Stimulated activated CD8-positive, alpha-beta memory T cell treated with anti-CD3 and anti-CD28 coated beads, Interleukin-7, amount 100 ng/mL, for 4 hours (primary cell): Measurements from ENCODE around the gene TBC1D14.

ENCODE experiments used
- DNase-seq, 2 donors: peaks; one replicate each; pipeline ENCODE4 v3.0.0-alpha.2; 2020; ENCODE audit warnings: low read depth in 2 of 2

The TBC1D14 gene

DNA sequence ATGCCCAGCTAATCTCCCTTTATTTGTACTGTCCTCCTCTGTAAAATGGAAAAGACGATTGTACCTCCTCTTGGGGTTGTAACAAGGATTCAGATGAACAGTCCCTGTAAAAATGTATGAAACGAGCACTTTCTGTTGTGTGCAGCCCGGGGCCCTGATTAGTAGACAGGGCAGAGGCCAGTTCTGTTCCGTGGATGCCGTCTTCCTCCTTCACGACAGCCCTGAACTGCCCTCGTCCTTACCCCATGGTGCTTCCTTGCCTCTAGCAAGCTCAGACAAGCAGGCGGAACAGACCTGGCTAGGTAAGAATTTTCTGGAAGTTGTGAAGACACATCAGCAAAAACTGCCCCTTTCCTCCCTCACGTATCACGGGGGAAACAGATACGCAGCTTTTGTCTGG, 111.2 kb downstream of the TBC1D14 start:
- no peak for DNase-seq

DNA sequence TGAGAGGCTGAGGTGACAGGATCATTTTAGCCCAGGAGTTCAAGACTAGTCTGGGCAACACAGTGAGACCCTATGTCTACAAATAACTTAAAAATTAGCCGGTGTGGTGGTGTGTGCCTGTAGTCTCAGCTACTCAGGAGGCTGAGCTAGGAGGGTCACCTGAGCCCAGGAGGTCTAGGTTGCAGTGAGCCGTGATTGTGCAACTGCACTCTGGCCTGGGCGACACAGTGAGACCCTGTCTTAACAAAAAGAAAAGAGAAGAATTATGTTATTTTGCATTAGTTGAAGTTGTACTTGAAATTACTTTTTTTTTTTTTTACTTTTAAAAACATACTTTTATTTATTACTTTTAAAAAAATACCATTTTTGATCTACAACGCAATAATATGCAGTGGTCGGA, 111.7 kb downstream of the TBC1D14 start:
- DNase-seq, result no peak

DNA sequence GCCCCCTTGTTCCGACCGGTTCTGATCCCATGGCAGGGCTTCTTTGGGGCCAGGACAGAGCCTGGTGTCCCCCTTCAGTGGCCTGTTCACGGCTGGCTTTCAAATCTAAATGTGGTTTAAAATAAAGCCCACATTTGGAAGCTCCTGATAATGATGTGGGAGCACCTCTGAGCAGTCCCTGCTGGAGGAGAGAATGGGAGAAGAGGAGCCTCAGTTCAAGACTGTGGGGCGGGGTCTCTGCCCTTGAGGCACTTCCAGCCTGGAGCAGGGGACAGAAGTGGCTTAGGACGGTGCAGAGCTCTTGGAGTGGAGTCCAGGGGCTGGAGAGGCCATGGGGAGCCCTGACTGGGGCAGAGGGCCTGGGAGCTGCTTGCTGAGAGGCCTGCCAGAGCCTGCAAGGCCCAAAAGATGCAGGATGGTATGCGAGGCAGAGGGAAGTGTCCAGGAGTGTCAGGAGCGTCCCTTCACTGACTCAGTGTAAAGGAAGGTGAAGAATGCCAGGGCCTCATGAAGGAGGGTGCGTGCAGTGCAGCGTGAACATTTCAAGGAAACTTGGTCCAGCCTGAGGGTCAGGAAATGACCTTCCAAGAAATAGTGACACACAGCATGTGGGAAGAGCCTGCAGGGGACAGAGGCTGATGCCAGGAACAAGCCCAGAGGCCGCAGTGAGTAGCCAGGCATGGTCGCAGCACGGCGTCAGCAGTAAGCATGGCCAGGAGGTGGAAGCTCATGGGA, 112.5 kb downstream of the TBC1D14 start:
- DNase-seq, result no peak

DNA sequence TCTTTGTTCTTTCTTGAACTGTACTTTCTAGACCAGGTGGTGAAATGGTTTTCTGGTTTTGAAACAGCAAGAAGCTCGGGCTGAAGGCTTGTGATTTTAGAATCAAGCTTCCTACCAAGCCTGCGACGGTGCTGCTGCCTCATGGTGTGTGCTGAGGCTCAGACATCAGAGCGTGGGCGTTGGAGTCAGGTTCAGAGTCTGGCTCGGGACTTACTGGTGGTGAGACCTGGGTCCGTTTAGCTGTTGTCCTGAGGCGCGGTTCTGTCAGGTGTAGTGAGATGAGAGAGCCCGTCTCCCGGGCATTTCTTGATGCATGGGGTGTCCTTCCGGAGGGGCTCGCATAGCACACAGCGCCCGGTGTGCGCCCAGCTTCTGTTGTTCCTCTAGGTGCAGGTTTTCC, 113.9 kb downstream of the TBC1D14 start:
- DNase-seq, result no peak

DNA sequence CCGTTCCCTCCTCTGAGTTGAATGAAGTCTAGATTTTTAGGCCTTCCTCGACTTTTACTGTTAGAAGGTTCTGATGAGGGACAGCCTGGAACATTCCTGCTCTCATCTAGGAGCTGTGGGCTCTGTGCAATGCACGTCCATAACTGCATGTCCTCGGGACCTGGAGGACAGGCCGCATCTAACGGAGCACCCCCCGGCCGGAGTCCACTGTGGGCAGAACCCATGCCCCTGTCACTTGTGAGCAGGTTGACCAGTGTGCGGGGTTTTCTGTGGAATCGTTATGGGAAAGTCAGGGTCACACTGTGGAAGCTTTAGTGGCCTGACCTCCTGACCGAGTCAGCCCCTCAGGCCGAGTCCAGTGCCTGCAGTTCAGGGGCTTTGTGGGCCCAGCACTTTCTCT, 114.3 kb downstream of the TBC1D14 start:
- no peak for DNase-seq

DNA sequence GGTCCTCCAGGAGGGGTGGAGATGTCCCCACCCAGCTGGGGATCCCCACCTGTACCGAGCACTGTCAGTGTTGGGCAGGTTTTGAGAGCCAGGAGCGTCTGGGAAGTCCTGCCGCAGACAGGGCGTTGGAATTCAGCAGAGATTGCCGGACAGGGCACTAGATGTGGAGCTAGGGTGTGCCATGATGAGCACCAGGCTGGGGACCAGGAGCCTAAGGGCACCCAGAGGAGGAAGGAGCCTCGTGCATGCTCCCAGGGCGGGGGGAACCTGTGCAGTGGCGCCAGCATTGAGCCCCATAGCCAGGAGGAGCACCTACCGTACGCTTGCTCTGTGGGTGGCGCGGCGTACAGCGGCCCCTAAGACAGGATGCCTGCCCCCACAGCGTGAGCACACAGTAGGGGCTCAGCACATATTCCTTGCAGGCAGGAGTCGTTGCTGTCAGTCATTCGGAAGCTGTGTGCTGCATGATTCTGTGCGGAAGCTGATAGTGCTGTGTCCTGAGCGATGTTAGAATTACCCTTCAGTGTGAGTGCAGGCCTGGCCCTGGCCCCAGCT, 114.8 kb downstream of the TBC1D14 start:
- DNase-seq, result no peak

DNA sequence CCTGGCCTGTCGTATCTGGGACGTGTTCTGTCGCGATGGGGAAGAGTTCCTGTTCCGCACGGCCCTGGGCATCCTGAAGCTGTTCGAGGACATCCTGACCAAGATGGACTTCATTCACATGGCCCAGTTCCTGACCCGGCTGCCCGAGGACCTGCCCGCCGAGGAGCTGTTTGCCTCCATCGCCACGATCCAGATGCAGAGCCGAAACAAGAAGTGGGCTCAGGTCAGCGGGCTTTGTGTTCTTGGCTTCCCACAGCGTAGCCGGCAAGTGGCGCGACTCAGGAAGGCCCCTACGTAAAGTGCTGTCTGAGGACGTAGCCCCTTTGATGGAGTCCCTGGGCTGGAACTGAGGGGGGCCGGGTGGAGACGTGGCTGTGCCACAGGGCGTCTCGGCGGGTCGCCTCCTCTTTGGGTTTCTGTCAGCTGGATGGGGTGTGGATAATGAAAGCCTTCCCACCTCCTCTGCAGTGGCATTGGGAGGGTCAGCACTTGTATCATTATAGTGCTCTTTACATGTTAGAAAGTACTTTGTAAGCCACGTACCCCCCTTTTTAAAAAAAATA, 115.5 kb downstream of the TBC1D14 start:
- DNase-seq, result no peak

DNA sequence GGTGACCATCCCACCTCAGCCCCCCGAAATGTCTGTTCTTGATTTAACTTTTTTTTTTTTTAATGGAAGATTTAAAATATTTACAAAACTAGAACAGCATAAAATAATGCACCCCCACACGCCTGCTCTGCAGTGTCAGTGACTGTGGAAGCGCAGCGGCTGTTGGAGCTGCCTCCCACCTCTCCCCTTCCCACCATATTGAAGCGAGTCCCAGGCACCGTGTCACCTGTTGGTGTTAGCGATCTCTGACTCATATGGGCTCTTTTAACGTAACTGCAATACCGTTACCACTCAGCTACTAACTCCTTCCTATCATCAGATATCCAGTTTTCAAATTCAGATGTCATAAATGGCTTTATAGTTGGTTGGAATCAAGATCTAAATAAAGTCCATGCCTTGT, 116.5 kb downstream of the TBC1D14 start:
- no peak for DNase-seq

DNA sequence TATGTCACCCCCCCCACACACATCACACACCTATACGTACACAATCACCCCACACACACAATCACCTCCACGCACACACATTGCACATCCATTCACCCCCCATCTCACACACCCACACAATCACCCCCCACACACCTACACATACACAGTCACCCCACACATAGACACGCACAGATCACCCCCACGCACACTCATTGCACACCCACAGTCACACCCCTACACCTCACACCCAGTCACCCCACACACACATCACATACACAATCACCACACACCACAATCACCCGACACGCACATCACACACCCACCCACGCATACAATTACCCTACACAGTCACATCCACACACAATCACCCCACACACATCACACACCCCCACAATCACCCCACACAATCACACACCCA, 117.7 kb downstream of the TBC1D14 start:
- no peak for DNase-seq

DNA sequence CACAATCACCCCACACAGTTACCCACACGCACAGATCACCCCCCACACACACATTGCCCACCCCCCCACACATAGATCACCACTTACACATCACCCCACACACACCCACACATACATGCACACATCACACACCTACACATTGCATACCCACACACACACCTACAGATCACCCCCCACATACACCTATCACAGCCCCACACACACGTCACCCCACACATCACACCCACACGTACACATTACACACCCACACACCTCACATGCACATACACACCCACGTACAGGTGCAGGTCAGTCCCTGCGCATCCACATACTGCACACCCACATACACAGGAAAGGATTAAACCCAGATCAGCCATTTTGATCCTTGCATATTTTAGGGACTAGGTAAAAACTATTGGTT, 118.3 kb downstream of the TBC1D14 start:
- no peak for DNase-seq

DNA sequence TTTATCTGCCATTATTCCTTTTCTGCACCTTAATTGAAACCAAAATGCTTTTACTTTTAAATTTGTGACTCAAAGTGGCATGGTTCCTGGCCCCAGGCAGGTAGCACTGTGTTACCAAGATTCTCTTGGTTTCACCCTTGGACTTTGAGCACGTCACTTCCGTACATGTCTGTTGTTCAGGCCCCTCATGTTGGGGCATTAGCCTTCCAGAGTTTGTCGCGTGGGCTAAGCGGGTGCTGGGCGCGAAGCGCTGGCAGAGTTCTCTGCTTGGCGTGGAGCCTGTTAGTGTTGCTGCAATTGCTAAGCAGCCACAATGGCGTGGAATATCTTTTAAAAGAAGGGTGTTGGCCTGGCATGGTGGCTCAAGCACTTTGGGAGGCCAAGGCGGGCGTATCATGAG, 119.6 kb downstream of the TBC1D14 start:
- no peak for DNase-seq

DNA sequence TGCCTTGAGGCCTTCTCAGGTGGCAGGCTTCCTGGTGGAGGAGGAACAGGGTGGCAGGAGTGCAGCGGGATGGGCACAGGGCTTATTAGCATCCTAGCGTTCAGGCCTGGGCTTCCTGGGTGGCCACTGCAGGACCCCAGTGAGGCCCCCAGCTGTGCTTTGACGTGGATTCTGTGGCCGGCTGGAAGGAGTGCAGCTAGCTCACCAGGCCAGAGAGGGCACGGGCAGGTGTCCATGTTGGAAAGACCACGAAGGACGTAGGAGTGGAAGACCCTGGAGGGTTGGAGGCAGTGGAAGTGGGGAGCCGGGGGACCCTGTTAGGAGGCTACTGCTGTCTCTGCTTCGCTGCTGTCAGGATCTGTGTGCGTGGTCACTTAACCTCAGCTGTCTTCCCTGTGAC, 120.3 kb downstream of the TBC1D14 start:
- no peak for DNase-seq

DNA sequence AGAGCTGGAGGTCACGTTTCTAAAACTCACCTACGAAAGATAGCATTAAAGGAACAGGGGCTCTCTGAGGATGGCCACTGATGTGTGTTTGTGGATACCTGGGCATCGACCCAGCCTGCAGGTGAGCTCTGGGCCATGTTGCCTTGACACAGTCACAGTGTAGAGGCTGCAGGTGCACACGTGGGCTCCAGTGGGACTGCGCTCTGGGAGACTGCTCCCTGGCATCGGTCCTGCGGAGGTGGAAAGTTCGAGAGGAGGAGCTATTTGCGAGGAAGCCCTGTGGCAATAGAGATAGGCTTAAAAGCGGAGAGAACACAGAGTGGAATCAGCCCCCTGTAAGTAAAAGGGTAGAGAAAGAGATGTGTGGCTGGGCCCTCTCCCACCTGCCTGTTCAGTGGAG, 121.2 kb downstream of the TBC1D14 start:
- no peak for DNase-seq

DNA sequence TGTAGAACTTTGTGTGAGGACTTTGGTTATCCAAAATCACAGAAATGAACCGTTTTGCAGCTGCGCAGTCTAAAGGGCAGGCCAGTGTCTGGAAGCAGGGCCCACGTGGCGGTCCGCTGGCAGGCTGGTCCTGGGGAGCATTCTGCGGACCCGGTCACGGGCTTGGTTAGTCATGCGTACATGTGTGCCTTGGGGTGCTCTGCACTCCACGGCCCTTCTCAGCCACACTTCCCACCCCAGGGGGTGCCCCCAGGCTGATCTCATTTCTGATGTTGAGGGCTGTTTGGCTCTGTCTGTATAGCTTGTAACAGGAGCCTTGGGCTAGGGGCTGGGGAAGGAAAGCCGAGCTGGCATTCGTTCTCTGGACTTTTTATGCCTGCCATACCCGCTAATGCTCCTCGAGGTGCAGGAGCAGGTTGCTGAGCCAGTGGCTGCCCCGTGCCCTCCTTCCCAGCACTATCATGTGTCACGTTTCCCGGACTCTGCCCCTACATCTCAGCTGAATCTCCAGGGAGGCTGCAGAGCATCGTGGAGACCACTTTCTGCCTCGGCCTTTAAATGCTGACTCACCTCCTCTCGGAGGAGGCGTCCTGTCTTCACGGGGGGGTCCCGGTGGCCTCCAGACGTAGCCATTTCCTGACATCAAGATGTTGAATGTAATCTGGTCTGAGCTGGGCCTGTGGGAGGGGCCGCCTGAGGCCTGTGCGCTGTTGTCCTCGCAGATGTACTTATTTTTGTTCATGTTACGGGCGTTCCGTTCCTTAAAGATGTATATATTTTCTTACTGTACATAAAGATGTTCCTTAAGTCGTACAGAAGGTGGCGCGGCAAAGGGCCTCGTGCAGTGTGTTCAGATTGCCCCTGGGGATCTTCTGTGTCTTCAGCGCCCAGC, 122.2 kb downstream of the TBC1D14 start:
- no peak for DNase-seq

DNA sequence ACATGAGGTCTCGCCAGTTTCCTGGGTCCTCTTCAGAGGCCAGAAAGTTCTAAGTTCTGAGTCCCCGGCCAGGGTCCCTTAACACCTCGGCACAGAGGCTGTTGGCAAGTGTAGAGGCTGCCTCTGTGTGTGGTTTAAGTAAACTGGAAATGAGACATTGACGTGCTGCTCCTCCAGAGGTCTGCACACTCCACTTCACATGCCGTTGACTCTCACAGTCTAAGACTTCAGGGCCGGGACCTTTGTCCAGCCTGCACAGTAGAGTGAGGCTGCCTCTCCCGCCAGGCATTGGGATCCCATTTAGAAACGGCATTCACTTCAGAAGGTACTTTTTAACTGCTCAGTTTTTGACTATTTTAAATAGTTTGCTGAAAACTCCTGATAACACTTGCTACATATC, 123.0 kb downstream of the TBC1D14 start:
- DNase-seq, result no peak

DNA sequence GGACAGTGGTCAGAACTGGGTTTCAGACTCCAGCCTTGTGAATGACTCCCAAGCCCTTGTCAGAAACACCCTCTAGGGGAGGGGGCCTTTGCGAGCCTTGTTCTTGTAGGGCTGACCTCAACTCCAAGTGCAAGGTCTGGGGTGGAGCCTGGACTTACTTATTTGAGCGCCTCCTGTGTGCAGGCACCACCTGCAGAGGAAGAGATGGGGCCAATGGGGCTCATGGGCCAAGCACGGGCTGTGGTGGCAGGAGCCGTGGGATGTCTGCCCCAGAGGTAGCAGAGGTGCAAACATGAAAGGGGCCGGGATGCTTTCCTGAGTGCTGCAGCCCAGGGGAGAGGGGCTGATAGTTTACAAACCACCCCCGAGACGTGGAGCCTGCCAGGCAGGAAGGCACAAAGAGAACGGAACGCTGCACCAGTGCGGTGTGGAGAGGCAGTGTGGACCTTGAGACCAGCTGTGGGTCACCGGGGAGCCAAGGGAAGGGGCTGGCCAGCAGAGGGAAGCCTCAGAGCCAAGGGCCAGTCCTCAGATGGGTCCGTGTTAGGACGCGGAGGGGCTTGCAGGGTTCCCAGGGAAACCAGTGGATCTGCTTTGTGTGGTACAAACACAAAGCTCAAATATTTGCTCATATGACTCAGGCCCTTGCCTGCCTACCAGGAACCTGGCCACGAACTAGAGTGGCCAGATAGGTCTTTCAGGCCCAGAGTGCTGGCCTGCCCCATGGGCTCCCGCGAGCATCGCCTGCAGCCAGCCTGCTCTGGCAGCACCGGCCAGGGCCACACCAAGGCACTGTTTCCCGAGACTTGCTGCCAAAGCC, 124.8 kb downstream of the TBC1D14 start:
- no peak for DNase-seq

DNA sequence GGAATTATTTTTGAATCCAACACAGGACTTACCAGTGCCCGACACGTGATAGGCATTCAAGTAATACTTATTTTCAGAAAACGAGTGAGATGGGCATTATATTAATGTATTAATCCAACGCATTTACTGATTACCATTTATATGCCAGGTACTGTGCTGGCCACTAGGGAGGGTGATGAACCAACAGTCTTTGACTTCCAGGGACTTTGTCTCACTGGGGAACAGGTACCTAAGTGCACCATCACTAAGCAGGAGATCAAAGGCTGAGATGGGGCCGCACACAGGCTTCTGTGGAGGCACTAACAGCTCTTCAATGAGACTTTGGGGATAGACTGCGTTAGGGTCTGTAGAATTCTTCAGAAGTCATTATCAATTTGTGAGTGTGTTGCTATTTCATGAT, 127.8 kb downstream of the TBC1D14 start:
- DNase-seq, result no peak

DNA sequence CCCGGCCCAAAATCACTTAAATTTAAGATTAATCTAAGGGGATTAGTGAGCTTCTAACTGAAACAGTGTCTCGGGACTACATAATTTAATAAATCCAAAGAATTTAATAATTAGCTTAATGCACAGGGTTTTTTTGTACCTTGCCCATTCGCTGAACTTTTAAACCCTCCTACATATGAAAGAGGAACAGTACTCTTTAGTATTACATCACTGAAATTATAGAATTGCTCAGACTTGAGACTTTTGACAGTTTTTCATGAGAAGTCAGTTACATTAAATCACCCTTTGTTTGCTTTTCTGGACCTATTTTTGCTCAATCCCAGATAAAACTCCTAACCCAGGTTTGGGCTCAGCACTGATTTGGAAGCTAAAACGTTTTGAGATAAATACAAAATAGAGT, 131.1 kb downstream of the TBC1D14 start:
- no peak for DNase-seq

DNA sequence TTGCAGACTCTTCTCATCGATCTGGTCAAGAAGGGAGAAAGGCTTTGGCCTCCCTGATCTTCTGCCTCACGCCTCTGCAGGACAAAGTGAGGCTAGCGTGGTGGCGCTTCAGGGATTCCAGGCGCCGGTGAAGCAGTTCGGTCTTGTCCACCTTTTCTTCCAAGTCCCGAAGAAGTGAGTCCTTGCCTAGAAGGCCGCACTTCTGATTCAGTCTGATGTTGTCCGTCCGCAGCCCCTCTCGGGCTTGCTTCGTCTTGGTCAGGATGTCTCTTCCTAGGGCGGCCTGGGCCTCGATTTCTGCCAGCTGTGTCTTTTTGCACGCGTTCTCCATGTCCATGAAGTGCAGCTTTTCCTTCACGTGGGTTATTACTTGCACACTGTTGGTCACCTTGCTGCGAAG, 131.6 kb downstream of the TBC1D14 start:
- no peak for DNase-seq

DNA sequence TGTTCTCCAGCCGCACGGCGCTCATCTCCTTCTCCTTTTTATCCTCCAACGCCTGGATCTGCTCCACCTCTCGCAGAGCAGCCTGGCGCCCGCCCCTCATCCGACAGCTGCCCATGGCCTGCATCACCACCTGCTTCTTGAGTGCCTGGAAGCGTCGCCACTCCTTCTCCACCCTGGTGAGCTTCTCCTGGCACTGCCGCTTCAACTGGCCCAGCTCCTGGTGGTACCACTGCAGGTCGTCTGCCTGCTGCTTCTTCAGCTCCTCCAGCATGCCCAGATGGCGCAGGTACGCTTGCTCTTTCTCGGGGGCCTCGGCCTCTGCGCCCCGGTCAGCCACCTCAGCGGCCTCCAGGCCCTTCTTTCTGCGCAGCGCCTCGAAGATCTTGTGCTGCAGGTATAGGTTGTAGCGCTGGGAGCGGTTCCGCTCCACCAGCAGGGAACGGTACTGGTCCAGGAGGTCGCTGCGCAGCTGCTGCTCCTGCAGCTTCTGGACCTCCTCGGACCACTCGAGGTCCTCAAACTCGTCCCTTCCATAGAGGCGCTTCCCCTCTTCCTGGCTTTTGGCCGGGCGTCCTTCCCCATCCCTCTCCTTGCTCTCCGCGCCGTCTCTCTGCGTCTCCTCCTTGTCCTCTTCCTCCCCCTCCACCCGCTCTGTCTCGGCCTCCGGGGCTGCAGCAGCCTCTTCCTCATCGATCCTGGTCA, 132.3 kb downstream of the TBC1D14 start:
- no peak for DNase-seq
